GM19035 (cell line): ENCODE results near the gene AADACL4.
"Not testable (repeated sequence)": the region's sequence is repeated elsewhere in the genome, so short reads cannot be mapped to it uniquely, and the experiment has no call there.

Experiments
- ATAC-seq: cut with Tn5 transposase; IDR thresholded peaks from one replicate; pipeline ENCODE4 v1.9.1; 2021; ENCODE audit not compliant: unreplicated experiment

The AADACL4 gene

GRCh38 chr1:12629511-12629956 lies 14.4 kb upstream of the AADACL4 start:
- no peak for ATAC-seq

DNA sequence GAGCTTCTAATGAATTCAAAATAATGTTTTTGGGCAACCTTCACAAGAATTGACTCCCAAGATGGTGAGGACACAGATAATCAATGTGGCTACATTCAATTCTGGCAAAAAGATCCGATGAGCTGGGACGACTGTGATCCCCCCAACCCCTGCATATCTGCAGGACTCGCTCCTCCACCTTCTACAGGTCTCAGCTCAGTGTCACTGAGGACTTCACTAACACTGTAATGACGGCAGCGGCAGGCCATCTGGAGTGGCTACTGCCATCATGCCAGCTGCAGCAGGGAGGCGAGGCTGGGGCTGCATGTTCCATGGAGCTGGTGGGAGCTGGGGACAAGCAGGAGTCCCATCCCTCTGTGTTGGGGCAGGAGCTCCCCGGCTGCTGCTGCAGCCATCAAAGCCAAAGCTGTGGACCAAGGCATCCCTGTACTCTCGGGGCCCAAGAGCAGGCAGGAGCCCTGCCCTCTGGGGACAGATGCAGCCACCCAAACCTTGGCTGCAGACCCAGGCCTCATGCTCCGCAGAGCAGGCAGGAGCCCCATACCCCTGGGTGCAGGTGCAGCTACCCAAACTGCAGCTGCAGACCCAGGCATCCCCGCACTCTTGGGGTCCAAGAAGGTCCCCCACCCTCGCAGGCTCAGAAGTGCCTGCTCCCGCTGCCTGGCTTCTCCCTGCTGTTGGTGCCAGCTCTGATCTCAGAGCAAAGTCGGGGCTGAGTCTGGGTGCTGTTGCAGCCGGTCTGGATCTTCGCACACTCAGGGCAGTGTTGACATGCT lies 13.7 kb upstream of the AADACL4 start:
- no peak for ATAC-seq

- ATAC-seq: no peak
Measured at GRCh38 chr1:12630946-12631530, 12.8 kb upstream of the AADACL4 start.

GRCh38 chr1:12631571-12631970 lies 12.3 kb upstream of the AADACL4 start:
- ATAC-seq: no peak

GRCh38 chr1:12634156-12634555 lies 9.7 kb upstream of the AADACL4 start:
- ATAC-seq: no peak

DNA sequence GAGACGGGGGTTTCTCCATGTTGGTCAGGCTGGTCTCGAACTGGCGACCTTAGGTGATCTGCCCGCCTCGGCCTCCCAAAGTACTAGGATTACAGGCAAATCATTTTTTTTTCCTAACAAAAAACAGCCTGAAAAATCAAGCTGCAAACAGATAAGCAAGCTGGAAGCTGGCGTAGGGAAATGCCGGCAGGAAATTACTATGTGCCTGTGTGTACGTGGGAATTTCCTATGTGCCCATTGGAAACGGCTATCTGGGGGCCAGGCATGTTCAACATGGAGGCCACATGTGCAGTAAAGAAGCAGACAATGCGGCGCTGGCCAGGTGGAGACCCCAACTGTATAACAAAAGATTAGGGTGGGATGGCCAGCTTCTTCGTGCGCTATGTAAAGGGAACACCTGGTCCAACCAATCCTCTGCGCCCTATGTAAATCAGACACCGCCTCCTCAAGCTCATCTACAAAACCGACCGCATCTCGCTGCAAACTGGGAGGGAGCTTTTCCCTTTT lies 9.1 kb upstream of the AADACL4 start:
- no peak for ATAC-seq

DNA sequence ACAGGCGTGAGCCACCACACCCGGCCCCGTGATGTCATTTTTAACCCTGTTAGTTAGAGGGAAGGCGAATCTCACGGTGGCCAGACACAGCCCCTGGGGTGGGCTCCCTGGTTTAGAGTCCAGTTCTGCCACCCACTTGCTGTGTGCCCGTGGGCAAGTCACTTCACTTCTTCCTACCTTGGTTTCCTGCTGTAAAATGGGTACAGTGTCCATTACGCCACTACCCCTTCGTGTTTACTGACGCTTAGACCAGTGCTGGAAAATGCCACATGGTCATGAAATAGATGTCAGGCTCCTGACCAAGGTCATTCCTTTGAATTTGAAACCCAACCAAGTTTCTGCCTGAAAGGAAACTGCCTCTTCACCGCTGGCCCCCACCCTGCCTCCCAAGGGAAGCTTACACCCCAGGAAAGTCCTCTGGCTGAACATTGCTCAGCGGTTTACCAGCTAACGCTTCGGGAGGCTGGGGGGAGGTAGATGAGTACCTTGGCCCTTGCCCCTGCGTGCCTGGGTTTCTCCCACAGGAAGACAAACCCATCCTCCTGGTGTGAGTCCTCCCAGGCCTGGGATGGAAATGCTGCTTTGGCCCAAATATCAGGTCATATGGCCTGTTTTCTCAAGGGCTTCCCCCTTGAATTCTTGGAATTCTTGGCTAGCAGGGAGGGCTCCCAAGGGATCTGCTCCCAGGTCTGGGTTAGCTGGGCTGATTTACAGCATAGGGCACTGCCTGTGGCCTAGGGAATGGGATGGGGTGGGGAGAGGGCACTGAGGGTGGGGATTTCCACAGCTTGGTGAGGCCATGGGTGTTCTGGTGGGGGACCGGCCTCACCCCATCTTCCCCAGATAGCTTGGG lies 7.6 kb upstream of the AADACL4 start:
- ATAC-seq: no peak

DNA sequence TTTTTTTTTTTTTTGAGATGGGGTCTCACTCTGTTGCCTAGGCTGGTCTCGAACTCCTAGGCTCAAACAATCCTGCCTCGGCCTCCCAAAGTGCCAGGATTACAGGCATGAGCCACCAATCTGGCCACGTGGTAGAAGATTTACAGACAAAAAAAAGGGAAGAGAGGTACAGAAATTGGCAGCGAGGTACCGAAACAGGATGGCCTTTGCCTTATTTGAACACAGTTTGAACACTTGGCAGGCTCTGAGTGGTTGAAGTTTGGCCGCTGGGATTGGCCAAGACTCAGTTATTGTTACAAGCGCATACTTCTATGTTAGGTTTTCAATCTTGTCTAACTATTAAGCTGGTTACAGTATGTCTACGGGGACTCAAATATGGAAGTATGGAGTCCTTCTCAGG lies 6.2 kb upstream of the AADACL4 start:
- ATAC-seq: no peak

GRCh38 chr1:12640237-12640957 lies 3.5 kb upstream of the AADACL4 start:
- ATAC-seq: no peak

DNA sequence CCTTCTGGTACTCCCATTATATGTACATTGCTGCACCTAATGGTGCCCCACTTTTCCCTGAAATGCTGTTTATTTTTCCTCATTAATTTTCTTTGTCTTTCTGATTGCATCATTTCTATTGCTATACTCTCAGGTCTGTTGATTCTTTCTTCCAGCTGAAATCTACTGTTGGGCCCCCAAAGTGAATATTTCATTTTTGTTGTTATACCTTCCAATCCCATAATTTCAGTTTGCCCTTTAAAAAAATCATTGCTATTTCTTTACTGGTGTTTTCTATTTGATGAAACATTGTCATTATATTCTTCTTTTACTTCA lies 3.0 kb upstream of the AADACL4 start:
- no peak for ATAC-seq

DNA sequence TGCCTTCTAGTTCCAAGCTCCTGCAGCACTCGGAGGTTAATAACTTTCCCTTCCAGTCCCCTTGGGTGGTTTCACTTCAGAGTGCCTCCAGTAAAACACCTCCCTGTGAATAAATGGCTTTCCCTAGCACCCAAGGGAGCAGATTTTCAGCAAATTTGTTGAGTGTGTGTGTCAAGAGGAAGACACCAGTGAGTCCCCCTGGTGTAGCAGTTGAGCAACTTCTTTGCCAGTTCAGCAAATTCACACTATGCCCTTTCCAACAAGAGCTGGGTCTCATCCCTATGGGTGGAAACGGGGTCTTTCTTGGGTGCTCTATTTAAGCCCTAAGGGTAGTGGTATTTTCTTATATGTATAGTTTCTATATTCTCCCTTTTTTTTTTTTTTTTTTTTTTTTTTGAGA lies 806 bp upstream of the AADACL4 start:
- no peak for ATAC-seq

DNA sequence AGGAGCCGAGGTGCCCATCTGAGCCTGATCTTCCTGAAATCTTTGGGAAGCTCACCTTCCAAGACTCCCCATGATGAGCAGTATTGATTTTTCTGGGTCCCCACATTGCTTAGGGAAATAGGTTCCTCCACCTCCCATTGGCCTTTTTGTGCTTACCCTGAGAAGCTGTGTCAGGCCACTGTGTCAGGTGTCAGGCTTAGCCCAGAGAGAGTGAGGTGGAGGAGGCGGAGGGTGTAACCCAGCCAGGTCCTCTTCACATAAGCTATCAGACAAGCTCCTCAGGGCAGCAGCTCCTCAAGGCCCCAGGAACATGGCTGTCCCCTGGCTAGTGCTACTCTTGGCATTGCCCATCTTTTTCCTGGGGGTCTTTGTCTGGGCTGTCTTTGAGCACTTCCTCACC lies 352 bp downstream of the AADACL4 start:
- no peak for ATAC-seq

DNA sequence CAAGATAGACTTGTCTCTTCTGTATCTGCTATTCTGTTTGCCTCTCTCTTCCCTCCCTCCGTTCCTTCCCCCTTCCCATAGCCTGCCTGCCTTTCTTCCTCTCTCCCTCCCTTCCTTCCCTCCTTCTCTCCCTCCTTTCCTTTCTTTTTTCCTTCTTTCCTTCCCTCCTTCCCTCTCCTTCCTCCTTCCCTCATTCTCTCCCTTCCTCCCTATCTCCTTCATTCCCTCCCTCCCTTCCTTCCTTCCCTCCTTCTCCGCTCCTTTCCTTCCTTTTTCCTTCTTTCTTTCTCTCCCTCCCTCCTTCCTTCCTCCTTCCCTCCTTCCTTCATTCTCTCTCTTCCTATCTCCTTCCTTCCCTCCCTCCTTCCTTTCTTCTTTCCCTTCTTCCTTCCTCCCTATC lies 944 bp downstream of the AADACL4 start:
- ATAC-seq: no peak

DNA sequence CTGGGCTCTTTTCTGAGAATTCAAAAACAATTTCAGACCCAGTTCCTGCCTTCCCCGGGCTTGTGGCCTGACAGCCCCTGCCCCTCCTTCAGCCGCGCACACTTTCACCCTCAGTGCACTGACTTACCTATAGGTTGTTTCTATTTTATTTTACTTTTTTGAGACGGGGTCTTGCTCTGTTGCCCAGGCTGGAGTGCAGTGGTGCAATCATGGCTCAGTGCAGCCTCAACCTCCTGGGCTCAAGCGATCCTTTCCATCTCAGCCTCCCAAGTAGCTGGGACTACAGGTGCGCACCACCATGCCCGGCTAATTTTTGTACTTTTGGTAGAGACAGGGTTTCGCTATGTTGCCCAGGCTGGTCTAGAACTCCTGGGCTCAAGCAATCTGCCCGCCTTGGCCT lies 1.5 kb downstream of the AADACL4 start:
- not testable (repeated sequence) for ATAC-seq

DNA sequence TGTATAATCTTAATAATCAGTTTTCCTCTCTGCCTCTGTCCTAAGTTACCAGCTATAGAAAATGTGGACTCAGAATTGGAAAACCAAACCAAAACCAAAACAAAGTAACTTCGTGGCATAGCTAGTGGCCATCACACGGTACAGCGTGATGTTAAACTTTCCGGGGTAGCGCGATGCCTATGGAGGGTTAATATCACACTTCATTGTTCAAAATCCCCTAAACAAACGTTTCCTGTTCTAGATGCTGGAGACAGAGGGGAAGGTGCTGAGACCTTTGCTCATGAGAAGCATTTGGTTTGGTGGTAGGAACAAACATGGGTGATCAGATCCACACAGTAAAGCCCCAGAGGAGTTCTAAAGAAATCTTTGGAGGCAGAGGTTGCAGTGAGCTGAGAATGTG lies 4.9 kb downstream of the AADACL4 start:
- no peak for ATAC-seq

DNA sequence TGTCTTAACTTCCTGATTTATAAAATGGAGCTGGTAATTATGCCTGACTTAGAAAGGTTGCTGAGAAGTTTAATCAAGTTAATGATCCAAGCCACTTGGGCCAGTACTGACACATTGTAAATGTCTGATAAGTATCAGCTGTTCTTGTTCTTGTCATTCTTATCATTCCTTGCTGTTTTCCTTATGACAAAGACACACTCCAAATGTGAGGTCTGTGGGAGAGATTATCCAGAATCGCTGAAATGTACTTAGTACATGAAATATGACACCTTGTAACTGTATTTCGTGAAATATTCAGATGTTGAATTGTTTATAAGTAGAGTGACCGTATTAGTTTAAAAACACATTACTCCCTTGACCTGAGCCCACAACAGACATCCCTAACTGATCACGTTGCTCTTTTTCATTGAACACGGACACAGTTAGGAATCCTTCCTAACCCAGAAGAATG lies 6.1 kb downstream of the AADACL4 start:
- no peak for ATAC-seq

DNA sequence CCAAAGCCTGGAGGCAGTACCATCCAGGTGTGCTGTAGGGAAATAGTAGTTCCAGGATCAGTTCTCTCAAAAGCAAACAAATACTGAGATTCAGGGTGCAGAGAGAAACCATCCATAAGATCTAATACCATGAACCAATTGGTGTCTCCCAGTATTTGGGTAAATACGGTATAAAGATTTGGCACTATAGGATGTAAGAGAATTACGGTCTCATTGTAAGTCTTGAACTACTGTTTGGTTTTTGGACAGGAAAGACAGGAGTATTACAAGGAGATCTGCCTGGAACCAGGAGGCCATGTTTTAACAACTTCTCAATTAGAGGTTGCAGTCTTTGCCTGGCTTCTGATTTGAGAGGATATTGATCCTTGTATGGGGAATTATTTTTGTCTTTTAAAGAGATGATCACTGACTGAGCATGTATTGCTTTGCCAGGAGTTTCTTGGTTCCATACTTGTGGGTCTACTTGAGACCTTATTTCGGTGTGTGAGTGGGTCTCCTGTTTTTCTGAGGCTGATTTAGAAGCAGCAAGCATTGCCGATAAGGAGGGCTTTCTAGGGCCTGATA lies 10.2 kb downstream of the AADACL4 start:
- no peak for ATAC-seq

GRCh38 chr1:12654657-12655056 lies 10.8 kb downstream of the AADACL4 start:
- no peak for ATAC-seq

- no peak for ATAC-seq
Measured at GRCh38 chr1:12656575-12656974, 12.7 kb downstream of the AADACL4 start.

DNA sequence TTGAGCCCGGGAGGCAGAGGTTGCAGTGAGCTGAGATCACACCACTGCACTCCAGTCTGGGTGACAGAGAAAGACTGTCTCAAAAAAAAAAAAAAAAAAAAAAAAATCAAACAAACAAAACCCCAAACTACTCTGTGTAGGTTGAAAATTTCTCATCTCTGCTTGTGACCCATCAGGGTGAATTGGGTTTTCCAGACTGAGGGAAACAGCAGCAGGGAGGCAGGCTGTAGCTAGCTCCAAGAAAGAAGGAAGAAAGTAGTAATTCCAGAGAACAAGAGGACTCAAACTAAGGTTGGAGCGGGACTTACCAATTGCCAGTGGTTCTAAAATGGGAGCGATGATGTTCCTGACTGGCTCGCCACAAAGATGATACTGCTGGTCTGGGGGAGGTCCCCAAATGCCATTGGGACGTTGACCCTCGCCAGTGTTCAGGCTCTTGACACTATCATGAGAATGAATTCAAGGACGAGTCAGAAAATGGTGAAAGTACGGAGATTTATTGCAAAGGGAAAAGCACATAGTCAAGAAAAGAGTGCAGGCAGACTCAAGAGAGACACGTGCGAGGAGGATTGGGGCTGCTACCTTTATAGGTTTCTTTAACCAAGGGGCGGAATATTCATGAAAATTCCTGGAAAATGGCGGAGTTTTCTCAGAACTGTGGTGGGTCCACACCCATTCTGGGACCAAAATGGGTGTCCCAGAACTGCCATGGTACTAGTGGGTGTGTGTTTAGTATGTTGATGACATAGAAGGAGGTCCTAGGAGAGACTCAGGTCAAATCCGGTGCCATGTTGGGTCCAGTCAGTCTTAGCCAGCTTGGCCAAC lies 13.4 kb downstream of the AADACL4 start:
- no peak for ATAC-seq
